GM18526 (cell line): ENCODE results near the gene ELMO1.

Source experiments
- POLR2A ChIP-seq: IDR thresholded peaks from 3 replicates; pipeline ENCODE4 v1.6.1; 2011; ENCODE audit not compliant: insufficient read length; ENCODE audit errors: extremely low read depth

ELMO1 gene

GRCh38 chr7:37428681-37429434 is 19.8 kb downstream of the ELMO1 start:
- no peak for TF ChIP-seq POLR2A

GRCh38 chr7:37427276-37427940 is 21.3 kb downstream of the ELMO1 start:
- TF ChIP-seq POLR2A = no peak

DNA sequence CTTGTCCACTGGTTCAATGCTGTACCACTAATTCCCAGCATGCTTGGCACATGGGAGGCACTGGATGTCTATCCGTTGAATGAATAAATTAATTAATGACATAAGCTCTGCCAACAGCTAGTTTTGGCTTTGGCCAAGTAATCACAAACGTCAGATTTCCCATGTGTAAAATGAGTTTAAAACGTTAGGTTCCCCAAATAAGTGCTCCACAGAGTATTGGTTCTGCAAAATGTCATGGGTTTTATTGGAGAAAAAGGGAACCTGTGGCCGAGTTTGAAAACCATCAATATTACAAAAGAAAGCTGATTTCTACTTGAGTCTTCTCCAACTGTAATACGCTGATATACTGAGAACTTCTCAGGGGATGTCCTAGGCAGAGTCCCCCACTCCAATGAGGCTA is 23.2 kb downstream of the ELMO1 start:
- no peak for TF ChIP-seq POLR2A

GRCh38 chr7:37424995-37425394 is 23.7 kb downstream of the ELMO1 start:
- TF ChIP-seq POLR2A = no peak

DNA sequence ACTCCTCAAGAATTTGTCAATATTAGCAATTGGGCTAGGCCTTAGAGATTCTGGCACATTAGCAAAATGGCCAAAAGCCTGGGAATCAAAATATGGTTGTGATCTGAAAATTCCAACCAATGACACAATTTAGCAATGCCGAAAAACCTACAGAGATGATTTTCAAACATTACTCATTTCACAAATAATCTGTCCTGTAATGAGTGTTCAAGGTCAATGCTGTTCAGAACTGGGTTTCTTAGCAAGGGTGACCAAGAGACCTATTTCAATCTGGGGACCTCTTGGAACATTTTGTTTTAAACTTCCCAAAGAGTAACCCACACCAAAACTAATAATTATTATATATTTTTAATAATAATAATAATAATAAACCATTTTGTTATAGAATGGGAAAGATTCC is 24.1 kb downstream of the ELMO1 start:
- TF ChIP-seq POLR2A = no peak

DNA sequence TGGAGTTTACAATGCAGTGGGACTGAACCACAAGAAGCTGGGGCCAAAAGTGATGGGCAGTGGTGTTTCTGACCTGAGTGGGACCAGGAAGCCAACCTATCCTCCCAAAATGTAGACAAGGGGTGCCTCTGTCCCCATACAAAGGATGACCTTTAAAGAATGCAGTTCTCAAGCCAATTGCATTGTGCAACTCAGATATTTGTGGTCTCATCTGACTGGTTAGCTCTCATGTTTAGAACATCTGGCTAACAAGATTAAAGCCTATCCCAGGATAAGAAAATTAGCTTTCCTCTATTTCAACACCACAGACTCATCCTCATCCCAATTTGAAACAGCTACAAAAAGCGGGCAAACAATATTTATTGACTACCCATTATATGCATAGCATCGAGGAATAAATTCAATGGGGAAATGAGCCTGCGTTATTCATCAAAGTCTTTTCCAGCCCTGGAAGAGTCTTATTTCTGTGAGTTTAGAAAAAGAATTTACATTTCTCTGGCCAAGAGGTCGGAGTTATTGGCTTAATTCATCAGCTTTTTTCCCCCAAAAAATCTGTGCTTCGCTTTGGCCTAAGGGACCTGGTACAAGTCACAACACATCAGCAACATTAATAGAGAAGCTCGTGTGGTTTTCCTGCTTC is 26.7 kb downstream of the ELMO1 start:
- TF ChIP-seq POLR2A = no peak

DNA sequence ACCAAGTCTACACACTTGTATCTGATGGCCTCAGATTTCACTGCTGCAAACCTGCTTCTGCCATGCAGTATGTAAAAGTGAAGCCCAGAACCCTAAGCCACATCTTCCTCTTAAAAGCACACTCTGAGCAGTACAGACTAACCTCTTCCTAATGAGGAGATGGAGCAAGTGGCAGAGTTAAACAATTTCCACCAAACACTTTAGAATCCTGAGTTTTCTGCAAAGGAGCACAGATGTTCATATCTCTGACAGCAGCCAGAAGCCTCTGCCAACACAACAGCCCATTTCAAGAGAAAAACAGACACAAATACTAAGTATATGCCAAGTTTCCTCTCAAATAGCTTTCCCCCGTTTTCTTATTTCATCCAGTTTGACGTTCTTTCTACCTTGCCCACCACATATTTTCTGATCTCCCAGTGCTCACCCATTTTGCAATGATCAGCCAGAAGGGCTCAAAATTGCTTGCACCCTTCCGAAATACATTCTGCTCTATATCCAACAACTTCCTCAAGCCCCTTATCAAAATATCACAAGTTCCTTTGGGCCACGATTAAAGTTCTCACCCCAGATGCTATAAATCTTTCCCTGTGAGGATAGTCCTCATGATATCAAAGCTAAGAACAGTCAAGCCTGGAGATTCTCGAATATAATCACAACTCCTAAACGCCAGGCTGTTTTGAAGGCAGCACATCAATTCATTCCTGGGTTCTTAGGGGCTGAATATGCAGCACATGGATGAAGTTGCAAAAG is 27.5 kb downstream of the ELMO1 start:
- TF ChIP-seq POLR2A = no peak

GRCh38 chr7:37419496-37419895 is 29.2 kb downstream of the ELMO1 start:
- no peak for TF ChIP-seq POLR2A

GRCh38 chr7:37418381-37418780 is 30.3 kb downstream of the ELMO1 start:
- TF ChIP-seq POLR2A = no peak

GRCh38 chr7:37417107-37417474 is 31.6 kb downstream of the ELMO1 start:
- no peak for TF ChIP-seq POLR2A

DNA sequence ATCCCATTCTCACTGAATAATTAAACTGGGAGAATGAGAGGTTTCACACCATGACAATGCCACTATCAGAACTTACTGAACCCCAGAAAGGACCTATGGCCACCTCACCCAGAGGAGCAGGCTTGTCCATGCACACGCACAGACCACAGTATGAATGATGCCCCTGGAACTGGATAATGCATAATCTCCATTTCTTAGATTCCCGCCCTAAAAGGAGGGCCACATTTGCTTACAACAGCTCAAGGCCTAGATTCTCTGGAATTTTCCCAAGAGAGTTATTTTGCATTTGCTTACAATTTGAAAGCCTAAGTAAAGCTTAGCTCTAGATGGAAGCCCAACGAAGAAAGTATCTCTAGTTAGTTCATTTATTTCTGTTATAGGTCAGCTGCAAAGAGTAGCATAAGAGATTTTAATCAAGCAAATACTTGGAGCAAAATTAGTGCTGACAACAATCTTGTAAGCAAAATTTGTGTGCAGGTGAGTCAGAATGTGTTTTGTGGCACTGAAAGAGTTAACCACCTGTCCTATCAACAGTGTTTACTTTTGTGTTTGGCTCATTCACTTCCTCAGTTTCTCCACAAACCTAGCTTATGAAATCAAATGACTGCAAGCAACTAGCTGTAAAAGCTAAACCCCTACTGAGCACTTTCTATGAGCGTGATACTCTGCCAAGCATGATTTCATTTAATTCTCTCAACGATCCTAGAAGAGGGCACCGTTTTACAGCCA is 32.1 kb downstream of the ELMO1 start:
- TF ChIP-seq POLR2A = no peak

GRCh38 chr7:37415629-37416028 is 33.0 kb downstream of the ELMO1 start:
- no peak for TF ChIP-seq POLR2A

DNA sequence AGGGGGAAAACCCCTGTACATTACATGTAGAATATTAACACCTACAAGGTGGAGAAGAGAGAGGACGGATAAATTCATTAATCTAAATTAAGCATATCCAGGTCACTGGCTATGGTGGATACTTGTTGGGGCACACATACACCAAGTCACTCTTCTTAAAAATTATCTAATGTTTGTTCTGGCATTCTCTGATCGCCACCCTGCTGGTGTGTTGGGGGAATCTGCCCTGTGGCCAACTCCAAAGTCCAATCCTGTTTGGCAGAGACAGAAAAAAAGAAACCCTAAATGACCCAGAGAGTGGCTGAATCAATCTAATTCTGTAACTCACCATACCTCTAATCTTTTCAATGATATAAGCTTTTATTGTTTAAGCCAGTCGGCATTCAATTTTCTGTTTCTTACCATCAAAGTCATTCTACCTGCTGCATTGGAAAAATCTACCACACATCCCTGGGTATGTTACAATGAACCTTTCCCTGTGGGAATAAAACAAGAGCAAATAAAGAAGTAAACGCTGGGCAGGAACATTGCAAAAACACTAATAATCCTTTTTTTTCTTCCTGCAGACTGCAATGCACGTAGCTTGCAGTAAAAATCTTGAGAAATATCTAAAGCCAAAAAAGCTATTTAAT is 34.2 kb downstream of the ELMO1 start:
- TF ChIP-seq POLR2A = no peak

GRCh38 chr7:37411444-37412034 is 37.1 kb downstream of the ELMO1 start:
- no peak for TF ChIP-seq POLR2A
